ENCODE data around the gene ZSCAN16.
A peak's percentile ranks its signal among the peaks of the same experiment; 100 is the strongest.
"Not testable (repeated sequence)": the region's sequence is repeated elsewhere in the genome, so short reads cannot be mapped to it uniquely, and the experiment has no call there.

Gene ZSCAN16

GRCh38 chr6:28124350-28124970, at the start of gene ZSCAN16:
Gene ZSCAN16, plus strand, starts transcription at chr6:28124609. Its CDS starts 835 bp downstream, at chr6:28125444.
- no peak for FAIRE-seq

- no peak for FAIRE-seq
Observed at GRCh38 chr6:28078050-28078449, 46.4 kb upstream of the ZSCAN16 start.

- FAIRE-seq, result no peak
Observed at GRCh38 chr6:28078836-28079235, 45.6 kb upstream of the ZSCAN16 start.

GRCh38 chr6:28080381-28080630, 44.1 kb upstream of the ZSCAN16 start, which contains the start of gene ZNF165:
Gene ZNF165, plus strand, starts transcription at chr6:28080568. Its CDS starts 4,913 bp downstream, at chr6:28085481.
- FAIRE-seq, result not testable (repeated sequence)

GRCh38 chr6:28080631-28081485, 43.6 kb upstream of the ZSCAN16 start:
- no peak for FAIRE-seq

- no peak for FAIRE-seq
Observed at GRCh38 chr6:28081486-28081751, 43.0 kb upstream of the ZSCAN16 start.

GRCh38 chr6:28082939-28083338, 41.5 kb upstream of the ZSCAN16 start:
- FAIRE-seq, result no peak

- no peak for FAIRE-seq
Observed at GRCh38 chr6:28089054-28089453, 35.4 kb upstream of the ZSCAN16 start.

GRCh38 chr6:28090917-28091586, 33.4 kb upstream of the ZSCAN16 start:
- no peak for FAIRE-seq

GRCh38 chr6:28102222-28102621, 22.2 kb upstream of the ZSCAN16 start:
- FAIRE-seq, result not testable (repeated sequence)

GRCh38 chr6:28102699-28103098, 21.7 kb upstream of the ZSCAN16 start:
- not testable (repeated sequence) for FAIRE-seq

GRCh38 chr6:28104392-28105244, 19.8 kb upstream of the ZSCAN16 start:
- FAIRE-seq, result no peak

GRCh38 chr6:28105245-28105639, 19.2 kb upstream of the ZSCAN16 start:
- no peak for FAIRE-seq

- FAIRE-seq, result no peak
Observed at GRCh38 chr6:28107506-28107905, 16.9 kb upstream of the ZSCAN16 start.

- peak; percentile 41 for FAIRE-seq
Observed at GRCh38 chr6:28111964-28112363, 12.4 kb upstream of the ZSCAN16 start.

GRCh38 chr6:28115799-28116198, 8.6 kb upstream of the ZSCAN16 start:
- FAIRE-seq, result no peak

- FAIRE-seq, result no peak
Observed at GRCh38 chr6:28117386-28118050, 6.9 kb upstream of the ZSCAN16 start.

GRCh38 chr6:28118217-28118616, 6.2 kb upstream of the ZSCAN16 start:
- FAIRE-seq, result no peak

- no peak for FAIRE-seq
Observed at GRCh38 chr6:28121876-28122275, 2.5 kb upstream of the ZSCAN16 start.

GRCh38 chr6:28122283-28122682, 2.1 kb upstream of the ZSCAN16 start:
- not testable (repeated sequence) for FAIRE-seq

- no peak for FAIRE-seq
Observed at GRCh38 chr6:28124971-28125353, 553 bp downstream of the ZSCAN16 start.

- no peak for FAIRE-seq
Observed at GRCh38 chr6:28125401-28125800, 992 bp downstream of the ZSCAN16 start.

GRCh38 chr6:28134015-28134414, 9.6 kb downstream of the ZSCAN16 start:
- FAIRE-seq, result no peak

Measured in islet of Langerhans (tissue), 1 donor.